ENCODE measurements around the gene MAU2. TPM values are rescaled to one million over a fixed set of nuclear protein-coding genes. Genes with fewer than 3 reads are reported as not detected.

The MAU2 gene
- total and polyA plus RNA-seq, 10 of the 15 experiments (the other 5 are each of a cell fraction or from before 2014, with no cell fraction given) = 1.8 to 47.2 (median 22.1) TPM

DNA sequence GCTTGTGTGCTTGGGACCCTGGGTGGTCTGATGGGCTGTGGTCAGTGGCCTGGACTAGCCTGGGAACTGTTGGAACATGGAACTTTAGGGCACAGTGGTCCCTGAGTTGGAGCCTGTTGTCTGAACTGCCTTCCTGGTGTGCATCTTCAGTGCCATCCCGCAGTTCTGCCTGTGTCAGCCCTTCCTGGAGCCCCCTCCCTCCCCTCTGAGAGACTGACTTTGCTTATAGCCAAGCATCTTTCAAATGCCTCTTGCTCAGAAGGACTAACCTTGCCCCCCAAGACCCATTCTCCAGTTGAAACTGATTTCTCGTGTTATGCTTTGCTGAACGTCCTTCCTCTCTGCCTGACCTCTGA, 14.3 kb downstream of the MAU2 start:
- Histone ChIP-seq H3K79me2 (ENCODE audit: control insufficient read depth, insufficient read depth, low read length) (no peaks in the 10 kb centered on the region), H3K4me2 (ENCODE audit: control insufficient read depth, insufficient read depth) (no peak overlapping the region), H3K27ac (ENCODE audit: control insufficient read depth, insufficient read depth) (no peak overlapping the region), H3K9ac (ENCODE audit: control insufficient read depth, insufficient read depth, low read length) (no peak overlapping the region), H3K9me3 (replicated peaks; ENCODE audit: control insufficient read depth, insufficient read depth, low read length) (no peaks in the 10 kb centered on the region), H2AFZ (ENCODE audit: control insufficient read depth, low read depth, low read length) (no peak overlapping the region), H3K27me3 (replicated peaks in 1 of 2; ENCODE audit: control insufficient read depth in 2 of 2, insufficient read depth in 2 of 2, low read length in 1 of 2) (no peaks in the 10 kb centered on the region), H3K4me1 (ENCODE audit: control insufficient read depth, insufficient read depth, low read length) (no peaks in the 10 kb centered on the region), H3K4me3 (no peak overlapping the region), H3K36me3 (ENCODE audit: control insufficient read depth in 2 of 2, insufficient read depth in 2 of 2, low read length in 1 of 2) (peaks cover 17 to 25% of the 10 kb centered on the region in 2 experiments; a peak in 3 of 4 replicates), H4K20me1 (ENCODE audit: control insufficient read depth, insufficient read depth) (no peaks in the 10 kb centered on the region; the same call in 1 of the 2 replicates)
- intact Hi-C loops (cut with micrococcal nuclease; ENCODE audit: unreplicated experiment) = no loop called here
- no TSS peak for BruUV-seq (replicated peaks)
- ChIA-PET CTCF (no interaction called here), POLR2A (no interaction called here), SMC1A (ENCODE audit: uncharacterized antibody, unreplicated experiment) (no interaction called here), RAD21 (ENCODE audit: unreplicated experiment) (no interaction called here)
- ATAC-seq (no peak), DNase-seq (ENCODE audit: low read depth, low spot score) (no peak), FAIRE-seq (no peak)
- WGBS (ENCODE audit: insufficient coverage, insufficient replicate concordance, low lambda C conversion rate, missing lambda C conversion rate) = 67% methylated on average over 3 of the region's 3 CpGs
- in situ Hi-C loops (cut with MboI) = no loop called here
- TF ChIP-seq POU2F2 (IDR thresholded peaks at IDR 0.05; ENCODE audit: borderline replicate concordance, low read depth, low read length) = no peak
- peak; percentile 53; the same call in 1 of the 2 replicates for TF ChIP-seq POLR2A (IDR thresholded peaks at IDR 0.05; ENCODE audit: low read depth, low read length)

DNA sequence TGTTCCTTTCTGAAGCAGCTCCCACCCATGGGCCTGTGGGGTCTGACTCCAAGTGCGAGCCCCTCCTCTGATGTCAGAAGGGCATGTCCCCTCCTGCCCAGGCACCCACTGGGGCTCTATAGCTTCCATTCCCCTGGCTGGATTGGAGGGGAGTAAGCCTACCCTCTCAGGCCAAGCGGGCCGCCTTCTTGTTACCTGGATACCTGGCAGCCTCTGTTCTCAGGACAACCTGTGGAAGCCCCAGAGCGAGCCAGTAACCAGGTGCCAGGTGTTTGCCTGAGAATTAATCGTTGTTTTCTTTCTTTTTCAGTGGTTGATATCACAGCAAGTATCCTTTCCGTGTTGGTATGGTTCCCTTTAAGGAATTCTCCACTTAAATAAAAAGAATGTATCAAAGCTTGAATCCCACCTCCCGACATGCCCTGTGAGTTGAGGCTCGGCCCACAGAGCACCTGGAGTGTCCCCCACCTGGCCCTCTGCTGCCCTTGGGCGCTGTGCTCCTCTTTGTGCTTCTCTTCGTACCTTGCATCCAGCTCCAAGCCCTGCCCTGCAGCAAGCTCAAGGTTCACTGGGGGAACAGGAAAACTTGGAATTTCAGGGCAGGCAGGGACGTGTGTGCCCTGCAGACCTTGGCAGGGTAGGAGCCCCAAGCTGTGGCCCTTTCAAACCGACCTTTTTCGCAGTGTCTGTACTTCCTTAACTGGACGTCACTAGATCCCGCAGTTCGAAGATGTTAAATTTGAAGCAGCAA, 15.0 kb downstream of the MAU2 start:
- H2AFZ ChIP-seq (ENCODE audit: control insufficient read depth, low read depth, low read length) = no peak overlapping the region
- H3K79me2 ChIP-seq (ENCODE audit: control insufficient read depth, insufficient read depth, low read length) = no peaks in the 10 kb centered on the region
- DNase-seq (ENCODE audit: low read depth, low spot score) (no peak), ATAC-seq (no peak), FAIRE-seq (no peak)
- H3K27ac ChIP-seq (ENCODE audit: control insufficient read depth, insufficient read depth) = no peak overlapping the region
- no peaks in the 10 kb centered on the region for H3K9me3 ChIP-seq (replicated peaks; ENCODE audit: control insufficient read depth, insufficient read depth, low read length)
- WGBS (ENCODE audit: insufficient coverage, insufficient replicate concordance, low lambda C conversion rate, missing lambda C conversion rate) = 91% methylated on average over 16 of the region's 16 CpGs
- in situ Hi-C loops (cut with MboI) (no loop called here), intact Hi-C loops (cut with micrococcal nuclease; ENCODE audit: unreplicated experiment) (no loop called here)
- ChIA-PET POLR2A (no interaction called here), SMC1A (ENCODE audit: uncharacterized antibody, unreplicated experiment) (no interaction called here), CTCF (no interaction called here), RAD21 (ENCODE audit: unreplicated experiment) (no interaction called here)
- H4K20me1 ChIP-seq (ENCODE audit: control insufficient read depth, insufficient read depth) = no peaks in the 10 kb centered on the region; the same call in 1 of the 2 replicates
- H3K9ac ChIP-seq (ENCODE audit: control insufficient read depth, insufficient read depth, low read length) = no peak overlapping the region
- H3K36me3 ChIP-seq (ENCODE audit: control insufficient read depth in 2 of 2, insufficient read depth in 2 of 2, low read length in 1 of 2) = peaks cover 17 to 25% of the 10 kb centered on the region in 2 experiments; a peak in 3 of 4 replicates
- H3K4me2 ChIP-seq (ENCODE audit: control insufficient read depth, insufficient read depth) = no peak overlapping the region
- H3K4me1 ChIP-seq (ENCODE audit: control insufficient read depth, insufficient read depth, low read length) = no peaks in the 10 kb centered on the region
- TF ChIP-seq MAX (IDR thresholded peaks at IDR 0.05; ENCODE audit: low read depth, low read length) = no peak
- no peak for TF ChIP-seq SMAD1 (IDR thresholded peaks at IDR 0.05; ENCODE audit: low read depth, partially characterized antibody)
- TF ChIP-seq, protein P1, sequence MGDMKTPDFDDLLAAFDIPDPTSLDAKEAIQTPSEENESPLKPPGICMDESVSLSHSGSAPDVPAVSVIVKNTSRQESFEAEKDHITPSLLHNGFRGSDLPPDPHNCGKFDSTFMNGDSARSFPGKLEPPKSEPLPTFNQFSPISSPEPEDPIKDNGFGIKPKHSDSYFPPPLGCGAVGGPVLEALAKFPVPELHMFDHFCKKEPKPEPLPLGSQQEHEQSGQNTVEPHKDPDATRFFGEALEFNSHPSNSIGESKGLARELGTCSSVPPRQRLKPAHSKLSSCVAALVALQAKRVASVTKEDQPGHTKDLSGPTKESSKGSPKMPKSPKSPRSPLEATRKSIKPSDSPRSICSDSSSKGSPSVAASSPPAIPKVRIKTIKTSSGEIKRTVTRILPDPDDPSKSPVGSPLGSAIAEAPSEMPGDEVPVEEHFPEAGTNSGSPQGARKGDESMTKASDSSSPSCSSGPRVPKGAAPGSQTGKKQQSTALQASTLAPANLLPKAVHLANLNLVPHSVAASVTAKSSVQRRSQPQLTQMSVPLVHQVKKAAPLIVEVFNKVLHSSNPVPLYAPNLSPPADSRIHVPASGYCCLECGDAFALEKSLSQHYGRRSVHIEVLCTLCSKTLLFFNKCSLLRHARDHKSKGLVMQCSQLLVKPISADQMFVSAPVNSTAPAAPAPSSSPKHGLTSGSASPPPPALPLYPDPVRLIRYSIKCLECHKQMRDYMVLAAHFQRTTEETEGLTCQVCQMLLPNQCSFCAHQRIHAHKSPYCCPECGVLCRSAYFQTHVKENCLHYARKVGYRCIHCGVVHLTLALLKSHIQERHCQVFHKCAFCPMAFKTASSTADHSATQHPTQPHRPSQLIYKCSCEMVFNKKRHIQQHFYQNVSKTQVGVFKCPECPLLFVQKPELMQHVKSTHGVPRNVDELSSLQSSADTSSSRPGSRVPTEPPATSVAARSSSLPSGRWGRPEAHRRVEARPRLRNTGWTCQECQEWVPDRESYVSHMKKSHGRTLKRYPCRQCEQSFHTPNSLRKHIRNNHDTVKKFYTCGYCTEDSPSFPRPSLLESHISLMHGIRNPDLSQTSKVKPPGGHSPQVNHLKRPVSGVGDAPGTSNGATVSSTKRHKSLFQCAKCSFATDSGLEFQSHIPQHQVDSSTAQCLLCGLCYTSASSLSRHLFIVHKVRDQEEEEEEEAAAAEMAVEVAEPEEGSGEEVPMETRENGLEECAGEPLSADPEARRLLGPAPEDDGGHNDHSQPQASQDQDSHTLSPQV (IDR thresholded peaks at IDR 0.05) = no peak
- no peak for TF ChIP-seq RAD51 (IDR thresholded peaks at IDR 0.05)
- TF ChIP-seq MYC (IDR thresholded peaks at IDR 0.05; ENCODE audit: insufficient read depth, insufficient read length, insufficient replicate concordance, low read length, severe bottlenecking) = no peak
- no peak for TF ChIP-seq HDAC6 (IDR thresholded peaks at IDR 0.05; ENCODE audit: unreplicated experiment)
- TF ChIP-seq NR2F1 (conservative IDR thresholded peaks at IDR 0.05) = no peak
- TF ChIP-seq TAF1 (IDR thresholded peaks at IDR 0.05; ENCODE audit: borderline replicate concordance, low read depth, low read length) = no peak
- no peaks in the 10 kb centered on the region for H3K27me3 ChIP-seq (replicated peaks in 1 of 2; ENCODE audit: control insufficient read depth in 2 of 2, insufficient read depth in 2 of 2, low read length in 1 of 2)
- BruUV-seq (replicated peaks) = no TSS peak
- H3K4me3 ChIP-seq = no peak overlapping the region
